Activated CD8-positive, alpha-beta T cell treated with anti-CD3 and anti-CD28 coated beads for 36 hours (primary cell): ENCODE results near the gene GXYLT2. TPM values are rescaled to one million over a fixed set of nuclear protein-coding genes. Genes with fewer than 3 reads are reported as not detected.

Experiments used
- ATAC-seq: fragments of 200-7000 bp; cut with Tn5 transposase; one replicate; pipeline ENCODE4 v1.10.0; 2021; ENCODE audit warnings: mild to moderate bottlenecking, moderate library complexity
- CTCF ChIA-PET: fragments of 350-600 bp; sonication (Branson Sonifier 250); formaldehyde crosslinking; loops from one replicate; lab custom pipeline; 2021; ENCODE audit warnings: antibody characterized with exemption; lab: Charles Lee
- POLR2A ChIA-PET: fragments of 350-600 bp; sonication (Branson Sonifier 250); formaldehyde crosslinking; loops from one replicate; lab custom pipeline; 2021; ENCODE audit warnings: antibody characterized with exemption; lab: Charles Lee
- DNase-seq: peaks from one replicate; pipeline ENCODE4 v3.0.0-alpha.2; 2020
- H3K27ac Mint-ChIP-seq: one replicate; pipeline ENCODE4 v1.8.0; 2021; ENCODE audit warnings: mild to moderate bottlenecking, mixed read lengths
- H3K27me3 Mint-ChIP-seq: one replicate; pipeline ENCODE4 v1.8.0; 2021; ENCODE audit warnings: mixed read lengths
- H3K36me3 Mint-ChIP-seq: one replicate; pipeline ENCODE4 v1.8.0; 2021; ENCODE audit warnings: low read depth, mixed read lengths
- H3K4me1 Mint-ChIP-seq: one replicate; pipeline ENCODE4 v1.8.0; 2021; ENCODE audit warnings: low read depth, mixed read lengths
- H3K4me3 Mint-ChIP-seq: one replicate; pipeline ENCODE4 v1.8.0; 2021; ENCODE audit warnings: mild to moderate bottlenecking, moderate library complexity, mixed read lengths
- H3K9me3 Mint-ChIP-seq: one replicate; pipeline ENCODE4 v1.8.0; 2021; ENCODE audit warnings: mixed read lengths
- CTCF ChIP-seq: fragments of 200-600 bp; IDR thresholded peaks from one replicate; pipeline ENCODE4 v1.8.0; 2022; ENCODE audit warnings: antibody characterized with exemption, mild to moderate bottlenecking
- intact Hi-C: fragments of 100-400 bp; cut with micrococcal nuclease; formaldehyde crosslinking; loops from one replicate; pipeline ENCODE4 v1.10.0; 2022
- total RNA-seq, 2 experiments: library from RNA; stranded (reverse); gene quantifications; one replicate each; pipeline ENCODE4 v1.2.3, GENCODE V29; 2021

GXYLT2 gene
- total RNA-seq, 2 experiments from 2014 or later = 0.11 to 0.92 TPM

DNA sequence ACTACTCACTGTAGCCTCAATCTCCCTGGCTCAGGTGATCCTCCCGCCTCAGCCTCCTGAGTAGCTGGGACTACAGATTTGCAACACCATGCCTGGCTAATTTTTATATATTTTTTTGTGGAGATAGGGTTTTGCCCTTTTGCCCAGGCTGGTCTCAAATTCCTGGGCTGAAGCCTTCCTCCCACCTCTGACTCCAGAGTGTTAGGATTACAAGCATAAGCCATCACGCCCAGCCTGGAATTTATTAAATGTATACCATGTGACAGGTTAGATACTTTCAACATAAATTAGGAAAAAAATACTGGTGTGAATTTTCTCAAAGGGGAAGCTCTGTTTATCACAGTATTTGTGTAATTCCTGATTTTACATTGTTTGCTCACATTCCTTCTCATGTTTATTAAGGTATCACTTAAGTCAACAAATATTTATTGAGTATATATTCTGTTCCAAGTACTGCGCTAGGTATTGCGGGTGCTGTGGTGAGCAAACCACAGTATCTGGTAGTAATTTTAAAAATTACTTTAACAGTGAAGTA is 133.5 kb downstream of the GXYLT2 start:
- POLR2A ChIA-PET = interaction anchor here (0.7 to 1.4 kb wide), 2 partner anchors 10 to 24 kb away, joined by 3 read pairs; no protein-coding TSS in a partner anchor
- intact Hi-C loops = no loop called here
- Mint-ChIP-seq H3K27ac (no peak overlapping the region), H3K4me1 (peaks cover 70% of the 10 kb centered on the region), H3K36me3 (peaks cover 27% of the 10 kb centered on the region), H3K27me3 (no peaks in the 10 kb centered on the region), H3K4me3 (no peak overlapping the region), H3K9me3 (no peaks in the 10 kb centered on the region)
- ATAC-seq (no peak), DNase-seq (no peak)
- CTCF ChIA-PET = interaction anchor here (1.0 kb wide), 1 partner anchor 12 kb away, joined by 3 read pairs; no protein-coding TSS in a partner anchor
- no peak for TF ChIP-seq CTCF

GRCh38 chr3:73024836-73025235 is 137.0 kb downstream of the GXYLT2 start:
- Mint-ChIP-seq H3K27ac (no peak overlapping the region), H3K36me3 (peaks cover 40% of the 10 kb centered on the region), H3K4me1 (peaks cover 76% of the 10 kb centered on the region), H3K4me3 (no peak overlapping the region), H3K27me3 (no peaks in the 10 kb centered on the region), H3K9me3 (no peaks in the 10 kb centered on the region)
- ChIA-PET POLR2A (interaction anchor here (1.5 kb wide), 1 partner anchor 13 kb away, joined by 3 read pairs; no protein-coding TSS in a partner anchor), CTCF (interaction anchor here (1.2 to 2.1 kb wide), 3 partner anchors 9 to 15 kb away, joined by 3 to 5 read pairs (median 4); no protein-coding TSS in a partner anchor)
- intact Hi-C loops = no loop called here
- TF ChIP-seq CTCF = no peak
- ATAC-seq (no peak), DNase-seq (no peak)

- Mint-ChIP-seq H3K9me3 (no peaks in the 10 kb centered on the region), H3K36me3 (peaks cover 42% of the 10 kb centered on the region), H3K4me1 (peaks cover 78% of the 10 kb centered on the region), H3K27me3 (no peaks in the 10 kb centered on the region), H3K27ac (no peak overlapping the region), H3K4me3 (no peak overlapping the region)
- POLR2A ChIA-PET = interaction anchor here (1.5 kb wide), 1 partner anchor 12 kb away, joined by 3 read pairs; no protein-coding TSS in a partner anchor
- no peak for TF ChIP-seq CTCF
- DNase-seq = no peak
- CTCF ChIA-PET = interaction anchor here (1.0 to 2.1 kb wide), 4 partner anchors 8 to 30 kb away, joined by 3 to 6 read pairs (median 4); no protein-coding TSS in a partner anchor
- intact Hi-C loops = no loop called here
- no peak for ATAC-seq
These were observed 138.4 kb downstream of the GXYLT2 start for GRCh38 chr3:73026111-73026759.

Other genes with a start within 250 kb of the GXYLT2 start
- gene SHQ1, start 39.6 kb upstream of the GXYLT2 start, total RNA-seq = 10 to 100 TPM; 29.8 to 31.4 TPM
- gene PPP4R2, start 108.8 kb downstream of the GXYLT2 start, total RNA-seq = 10 to 100 TPM; 85.5 to 88.6 TPM
- 1 to 10 TPM; 4.9 to 5.0 TPM for gene EBLN2, start 173.6 kb downstream of the GXYLT2 start, total RNA-seq